Hepatocyte (in vitro differentiated cells): Measurements from ENCODE around the gene BRINP3. TPM values are rescaled to one million over a fixed set of nuclear protein-coding genes. Genes with fewer than 3 reads are reported as not detected.
"Not testable (repeated sequence)": the region's sequence is repeated elsewhere in the genome, so short reads cannot be mapped to it uniquely, and the experiment has no call there.

ENCODE experiments used
- DNase-seq: peaks from one replicate; pipeline ENCODE4 v3.0.0-alpha.2; 2016; ENCODE audit warnings: low spot score
- H2AFZ ChIP-seq: fragments of 200-600 bp; sonication (generic); 2 replicates; pipeline ENCODE4 v1.6.0; 2016; ENCODE audit warnings: antibody characterized with exemption, mild to moderate bottlenecking
- H3K27ac ChIP-seq: fragments of 200-600 bp; sonication (generic); 2 replicates; pipeline ENCODE4 v1.5.1; 2016; ENCODE audit warnings: mild to moderate bottlenecking
- H3K27me3 ChIP-seq: fragments of 200-600 bp; sonication (generic); 2 replicates; pipeline ENCODE4 v1.6.1; 2016
- H3K36me3 ChIP-seq: fragments of 200-600 bp; sonication (generic); replicated peaks from 2 replicates; pipeline ENCODE4 v1.5.1; 2016; ENCODE audit warnings: low read depth; ENCODE audit not compliant: insufficient read depth
- H3K4me1 ChIP-seq: fragments of 200-600 bp; sonication (generic); 2 replicates; pipeline ENCODE4 v1.5.1; 2016; ENCODE audit warnings: mild to moderate bottlenecking, moderate library complexity; ENCODE audit not compliant: insufficient read depth
- H3K4me2 ChIP-seq: fragments of 200-600 bp; sonication (generic); 2 replicates; pipeline ENCODE4 v1.6.0; 2016
- H3K4me3 ChIP-seq: fragments of 200-600 bp; sonication (generic); 2 replicates; pipeline ENCODE4 v1.5.1; 2016; ENCODE audit warnings: mild to moderate bottlenecking
- H3K79me2 ChIP-seq: fragments of 200-600 bp; sonication (generic); 2 replicates; pipeline ENCODE4 v1.6.0; 2017; ENCODE audit warnings: mild to moderate bottlenecking
- H3K9me2 ChIP-seq: fragments of 200-600 bp; sonication (generic); replicated peaks from 2 replicates; pipeline ENCODE4 v1.6.0; 2017; ENCODE audit warnings: mild to moderate bottlenecking; ENCODE audit not compliant: insufficient read depth
- H3K9me3 ChIP-seq: fragments of 200-600 bp; sonication (generic); 2 replicates; pipeline ENCODE4 v1.5.1; 2016; ENCODE audit warnings: low read depth, mild to moderate bottlenecking
- H4K20me1 ChIP-seq: fragments of 200-600 bp; sonication (generic); 2 replicates; pipeline ENCODE4 v1.6.0; 2016; ENCODE audit warnings: mild to moderate bottlenecking; ENCODE audit not compliant: insufficient read depth, poor library complexity, severe bottlenecking
- CTCF ChIP-seq: fragments of 200-600 bp; sonication (generic); IDR thresholded peaks from 2 replicates; pipeline ENCODE4 v1.5.1; 2016; ENCODE audit warnings: antibody characterized with exemption, mild to moderate bottlenecking; ENCODE audit not compliant: poor library complexity
- EZH2 ChIP-seq: fragments of 200-600 bp; sonication (generic); IDR thresholded peaks from 2 replicates; pipeline ENCODE4 v1.6.1; 2016; ENCODE audit warnings: antibody characterized with exemption, mild to moderate bottlenecking, borderline replicate concordance
- EZH2phosphoT487 ChIP-seq: fragments of 200-600 bp; sonication (generic); IDR thresholded peaks from one replicate; pipeline ENCODE4 v1.6.1; 2018; ENCODE audit warnings: antibody characterized with exemption, mild to moderate bottlenecking, low read depth, moderate library complexity; ENCODE audit not compliant: unreplicated experiment, severe bottlenecking
- WGBS: methylation state at CpG from one replicate; pipeline ENCODE4 v1.1.6; 2016; ENCODE audit warnings: low lambda C conversion rate; ENCODE audit errors: missing lambda C conversion rate; 5-methylcytosine and 5-hydroxymethylcytosine counted together
- polyA plus RNA-seq: library from polyadenylated mRNA; unstranded; fragments of >200 nt; fragmentation: Nextera tagmentation; extraction: Ambion mirVana; gene quantifications from 2 replicates; pipeline ENCODE4 v1.2.1, GENCODE V29; 2016
- total RNA-seq: library from RNA; depleted of rRNA; stranded (reverse); fragments of >200 nt; gene quantifications from 2 replicates; pipeline ENCODE4 v1.2.3, GENCODE V29; 2014

Gene BRINP3
- total RNA-seq (37.9 and 47.0 TPM in 2 replicates), polyA plus RNA-seq (15.3 and 21.6 TPM in 2 replicates)

- Histone ChIP-seq H3K79me2 (peaks cover 8% of the 10 kb centered on the region), H3K4me2 (peak within 1 kb of the TSS; percentile 84), H3K4me3 (peak within 1 kb of the TSS; percentile 69), H3K9me2 (no peaks in the 10 kb centered on the region), H3K9me3 (no peaks in the 10 kb centered on the region), H4K20me1 (no peaks in the 10 kb centered on the region), H3K27ac (peak within 1 kb of the TSS; percentile 75), H3K4me1 (no peaks in the 10 kb centered on the region), H3K36me3 (no peaks in the 10 kb centered on the region), H2AFZ (peak within 1 kb of the TSS; percentile 75), H3K27me3 (peaks cover 26% of the 10 kb centered on the region)
- TF ChIP-seq EZH2phosphoT487: no peak
- no peak for TF ChIP-seq CTCF
- DNase-seq: peak; percentile 4
- WGBS: 6% methylated on average over 4 of the region's 4 CpGs
These were observed at the start of gene BRINP3 for GRCh38 chr1:190477762-190478148. TSS of gene BRINP3 (minus strand) at chr1:190477864.

- H3K27ac ChIP-seq: no peak overlapping the region
These were observed 33.9 kb upstream of the BRINP3 start for GRCh38 chr1:190511554-190511953.

GRCh38 chr1:190507357-190507756 lies 29.7 kb upstream of the BRINP3 start:
- no peak overlapping the region for H2AFZ ChIP-seq
- no peaks in the 10 kb centered on the region for H3K79me2 ChIP-seq
- DNase-seq: no peak
- no peak for TF ChIP-seq CTCF
- no peak for TF ChIP-seq EZH2phosphoT487
- TF ChIP-seq EZH2: no peak
- H3K27ac ChIP-seq: no peak overlapping the region
- H3K9me3 ChIP-seq: no peaks in the 10 kb centered on the region
- H3K36me3 ChIP-seq: no peaks in the 10 kb centered on the region
- 58% methylated on average over 1 of the region's 1 CpG for WGBS
- H4K20me1 ChIP-seq: no peaks in the 10 kb centered on the region
- H3K4me2 ChIP-seq: no peak overlapping the region
- H3K27me3 ChIP-seq: no peaks in the 10 kb centered on the region
- no peaks in the 10 kb centered on the region for H3K4me1 ChIP-seq
- no peaks in the 10 kb centered on the region for H3K9me2 ChIP-seq
- H3K4me3 ChIP-seq: no peak overlapping the region

More at GRCh38 chr1:190511554-190511953, 33.9 kb upstream of the BRINP3 start:
- H3K4me3 ChIP-seq: no peak overlapping the region
- no peak for TF ChIP-seq CTCF
- TF ChIP-seq EZH2phosphoT487: no peak
- no peak for TF ChIP-seq EZH2
- no peak overlapping the region for H3K4me2 ChIP-seq
- 77% methylated on average over 2 of the region's 2 CpGs for WGBS
- H3K27me3 ChIP-seq: no peaks in the 10 kb centered on the region
- no peaks in the 10 kb centered on the region for H3K4me1 ChIP-seq
- H4K20me1 ChIP-seq: no peaks in the 10 kb centered on the region
- H3K36me3 ChIP-seq: no peaks in the 10 kb centered on the region
- H3K9me3 ChIP-seq: no peaks in the 10 kb centered on the region
- DNase-seq: no peak
- H2AFZ ChIP-seq: no peak overlapping the region
- H3K9me2 ChIP-seq: no peaks in the 10 kb centered on the region
- no peaks in the 10 kb centered on the region for H3K79me2 ChIP-seq

GRCh38 chr1:190504539-190504938 lies 26.9 kb upstream of the BRINP3 start:
- H2AFZ ChIP-seq, H4K20me1 ChIP-seq, H3K4me1 ChIP-seq, H3K9me3 ChIP-seq, H3K4me2 ChIP-seq, H3K27me3 ChIP-seq, H3K4me3 ChIP-seq, H3K9me2 ChIP-seq, H3K79me2 ChIP-seq, H3K36me3 ChIP-seq, DNase-seq, H3K27ac ChIP-seq: not testable (repeated sequence)
- WGBS: 85% methylated on average over 3 of the region's 3 CpGs
